Tibial nerve (tissue), 4 donors: ENCODE data around the gene ZFP92.

Source experiments
- CTCF ChIP-seq, 5 experiments: fragments of 200-600 bp in 3 of 5; fragments of 450-650 bp in 2 of 5; sonication (generic) in 3 of 5; IDR thresholded peaks; one replicate each; pipeline ENCODE4 v1.5.1; 2016 to 2019; ENCODE audit warnings: antibody characterized with exemption in 5 of 5, mild to moderate bottlenecking in 3 of 5, moderate library complexity in 2 of 5
- EP300 ChIP-seq, 2 donors: sonication (generic); formaldehyde crosslinking; IDR thresholded peaks; one replicate each; pipeline ENCODE4 v1.6.1; 2017; ENCODE audit warnings: antibody characterized with exemption in 2 of 2, mild to moderate bottlenecking in 1 of 2
- POLR2A ChIP-seq, 2 donors: fragments of 450-650 bp; IDR thresholded peaks; one replicate each; pipeline ENCODE4 v1.6.1; 2017; ENCODE audit warnings: antibody characterized with exemption in 2 of 2, mild to moderate bottlenecking in 2 of 2, moderate library complexity in 2 of 2

DNA sequence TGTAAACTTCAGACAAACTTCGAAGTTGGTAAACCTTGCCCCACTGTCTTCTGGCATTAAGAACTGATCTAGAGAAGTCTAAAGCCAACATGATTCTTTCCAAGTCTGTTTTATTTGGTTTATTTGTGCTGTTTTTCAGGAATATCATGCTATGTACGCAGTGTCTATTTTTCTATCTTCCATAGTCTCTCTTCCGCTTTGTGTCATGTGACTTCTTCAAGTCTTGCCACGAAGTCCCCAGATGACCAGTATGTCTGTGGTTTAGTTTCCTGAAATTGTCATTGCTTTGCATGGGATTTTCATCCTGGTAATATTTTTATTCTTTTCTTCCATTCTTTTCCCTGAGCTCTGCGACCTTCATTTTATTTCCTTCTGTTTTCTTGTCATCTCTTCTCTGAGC, 25.2 kb upstream of the ZFP92 start:
- TF ChIP-seq EP300 (IDR thresholded peaks at IDR 0.05) (no peak), CTCF (IDR thresholded peaks at IDR 0.05) (no peak), POLR2A (IDR thresholded peaks at IDR 0.05) (no peak)
